ENCODE results near the gene KIF1B. TPM values are rescaled to one million over a fixed set of nuclear protein-coding genes. Genes with fewer than 3 reads are reported as not detected.
A peak's percentile ranks its signal among the peaks of the same experiment; 100 is the strongest.

KIF1B gene
- total and polyA plus RNA-seq, 10 of the 15 experiments (the other 5 are each of a cell fraction or from before 2014, with no cell fraction given), result 2.1 to 16.5 (median 8.7) TPM

DNA sequence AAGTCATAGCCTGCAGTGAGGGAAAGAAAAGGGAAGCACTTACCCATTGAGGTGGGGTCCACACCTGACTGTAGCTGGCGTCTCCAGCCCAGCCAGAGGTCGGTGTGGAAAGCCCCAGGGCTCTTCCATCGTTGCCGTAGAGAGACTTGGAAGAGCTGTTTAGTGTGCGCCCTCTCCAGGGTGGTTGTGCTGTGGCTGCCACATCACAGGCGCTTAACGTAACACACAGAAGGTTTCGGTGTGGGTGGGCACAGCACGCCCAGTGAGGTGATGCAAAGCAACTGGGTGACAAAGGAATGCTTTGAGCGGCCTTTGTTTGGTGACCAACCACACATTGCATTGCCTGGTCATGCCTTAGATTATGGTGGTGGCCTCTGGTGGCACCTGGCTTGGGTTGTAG lies 36.8 kb upstream of the KIF1B start (continued):
- TF ChIP-seq, protein P1, sequence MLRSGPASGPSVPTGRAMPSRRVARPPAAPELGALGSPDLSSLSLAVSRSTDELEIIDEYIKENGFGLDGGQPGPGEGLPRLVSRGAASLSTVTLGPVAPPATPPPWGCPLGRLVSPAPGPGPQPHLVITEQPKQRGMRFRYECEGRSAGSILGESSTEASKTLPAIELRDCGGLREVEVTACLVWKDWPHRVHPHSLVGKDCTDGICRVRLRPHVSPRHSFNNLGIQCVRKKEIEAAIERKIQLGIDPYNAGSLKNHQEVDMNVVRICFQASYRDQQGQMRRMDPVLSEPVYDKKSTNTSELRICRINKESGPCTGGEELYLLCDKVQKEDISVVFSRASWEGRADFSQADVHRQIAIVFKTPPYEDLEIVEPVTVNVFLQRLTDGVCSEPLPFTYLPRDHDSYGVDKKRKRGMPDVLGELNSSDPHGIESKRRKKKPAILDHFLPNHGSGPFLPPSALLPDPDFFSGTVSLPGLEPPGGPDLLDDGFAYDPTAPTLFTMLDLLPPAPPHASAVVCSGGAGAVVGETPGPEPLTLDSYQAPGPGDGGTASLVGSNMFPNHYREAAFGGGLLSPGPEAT (IDR thresholded peaks at IDR 0.05; ENCODE audit: low read depth), result peak; percentile 23; the same call in 1 of the 2 replicates
- TF ChIP-seq RAD21 (IDR thresholded peaks at IDR 0.05; ENCODE audit: insufficient read depth, low read depth, low read length) (peak; percentile 43; the same call in 1 of the 2 replicates), CREM (IDR thresholded peaks at IDR 0.05; ENCODE audit: low read depth) (peak; percentile 61; the same call in 1 of the 2 replicates), ZNF384 (IDR thresholded peaks at IDR 0.05; ENCODE audit: borderline replicate concordance, low read depth, low read length) (no peak), HDGF (IDR thresholded peaks at IDR 0.05) (no peak), JUNB (IDR thresholded peaks at IDR 0.05) (no peak; the same call in 1 of the 2 replicates), MTA2 (IDR thresholded peaks at IDR 0.05; ENCODE audit: low read depth) (peak; percentile 19; the same call in 1 of the 2 replicates), CREB1 (IDR thresholded peaks at IDR 0.05; ENCODE audit: low read depth) (peak; percentile 58; the same call in 1 of the 2 replicates), ZSCAN29 (IDR thresholded peaks at IDR 0.05) (no peak), HCFC1 (IDR thresholded peaks at IDR 0.05; ENCODE audit: low read length) (no peak), SMARCA5 (IDR thresholded peaks at IDR 0.05) (no peak), DPF2 (IDR thresholded peaks at IDR 0.05) (peak; percentile 70), RFX5 (IDR thresholded peaks at IDR 0.05; ENCODE audit: low read depth, low read length) (no peak), NRF1 (conservative IDR thresholded peaks at IDR 0.05; ENCODE audit: low read depth, low read length) (no peak), EED (IDR thresholded peaks at IDR 0.05; ENCODE audit: low read depth) (peak; percentile 80), SREBF2 (IDR thresholded peaks at IDR 0.05; ENCODE audit: low read length) (no peak), EGR1 (IDR thresholded peaks at IDR 0.05; ENCODE audit: borderline replicate concordance in 1 of 2, low read depth in 2 of 2, low read length in 2 of 2) (0 out of 3 replicates have a peak, but pooled peaks of 1 of the 2 experiments have one; percentile 53), ZNF207 (IDR thresholded peaks at IDR 0.05; ENCODE audit: borderline replicate concordance) (no peak), IKZF1 (conservative IDR thresholded peaks at IDR 0.05) (peak; percentile 75), NR2F1 (conservative IDR thresholded peaks at IDR 0.05) (peak; percentile 44; the same call in 1 of the 2 replicates)
- TF ChIP-seq, protein P2, sequence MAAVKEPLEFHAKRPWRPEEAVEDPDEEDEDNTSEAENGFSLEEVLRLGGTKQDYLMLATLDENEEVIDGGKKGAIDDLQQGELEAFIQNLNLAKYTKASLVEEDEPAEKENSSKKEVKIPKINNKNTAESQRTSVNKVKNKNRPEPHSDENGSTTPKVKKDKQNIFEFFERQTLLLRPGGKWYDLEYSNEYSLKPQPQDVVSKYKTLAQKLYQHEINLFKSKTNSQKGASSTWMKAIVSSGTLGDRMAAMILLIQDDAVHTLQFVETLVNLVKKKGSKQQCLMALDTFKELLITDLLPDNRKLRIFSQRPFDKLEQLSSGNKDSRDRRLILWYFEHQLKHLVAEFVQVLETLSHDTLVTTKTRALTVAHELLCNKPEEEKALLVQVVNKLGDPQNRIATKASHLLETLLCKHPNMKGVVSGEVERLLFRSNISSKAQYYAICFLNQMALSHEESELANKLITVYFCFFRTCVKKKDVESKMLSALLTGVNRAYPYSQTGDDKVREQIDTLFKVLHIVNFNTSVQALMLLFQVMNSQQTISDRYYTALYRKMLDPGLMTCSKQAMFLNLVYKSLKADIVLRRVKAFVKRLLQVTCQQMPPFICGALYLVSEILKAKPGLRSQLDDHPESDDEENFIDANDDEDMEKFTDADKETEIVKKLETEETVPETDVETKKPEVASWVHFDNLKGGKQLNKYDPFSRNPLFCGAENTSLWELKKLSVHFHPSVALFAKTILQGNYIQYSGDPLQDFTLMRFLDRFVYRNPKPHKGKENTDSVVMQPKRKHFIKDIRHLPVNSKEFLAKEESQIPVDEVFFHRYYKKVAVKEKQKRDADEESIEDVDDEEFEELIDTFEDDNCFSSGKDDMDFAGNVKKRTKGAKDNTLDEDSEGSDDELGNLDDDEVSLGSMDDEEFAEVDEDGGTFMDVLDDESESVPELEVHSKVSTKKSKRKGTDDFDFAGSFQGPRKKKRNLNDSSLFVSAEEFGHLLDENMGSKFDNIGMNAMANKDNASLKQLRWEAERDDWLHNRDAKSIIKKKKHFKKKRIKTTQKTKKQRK (IDR thresholded peaks at IDR 0.05; ENCODE audit: low read depth, low read length), result no peak
- TF ChIP-seq, protein P3, sequence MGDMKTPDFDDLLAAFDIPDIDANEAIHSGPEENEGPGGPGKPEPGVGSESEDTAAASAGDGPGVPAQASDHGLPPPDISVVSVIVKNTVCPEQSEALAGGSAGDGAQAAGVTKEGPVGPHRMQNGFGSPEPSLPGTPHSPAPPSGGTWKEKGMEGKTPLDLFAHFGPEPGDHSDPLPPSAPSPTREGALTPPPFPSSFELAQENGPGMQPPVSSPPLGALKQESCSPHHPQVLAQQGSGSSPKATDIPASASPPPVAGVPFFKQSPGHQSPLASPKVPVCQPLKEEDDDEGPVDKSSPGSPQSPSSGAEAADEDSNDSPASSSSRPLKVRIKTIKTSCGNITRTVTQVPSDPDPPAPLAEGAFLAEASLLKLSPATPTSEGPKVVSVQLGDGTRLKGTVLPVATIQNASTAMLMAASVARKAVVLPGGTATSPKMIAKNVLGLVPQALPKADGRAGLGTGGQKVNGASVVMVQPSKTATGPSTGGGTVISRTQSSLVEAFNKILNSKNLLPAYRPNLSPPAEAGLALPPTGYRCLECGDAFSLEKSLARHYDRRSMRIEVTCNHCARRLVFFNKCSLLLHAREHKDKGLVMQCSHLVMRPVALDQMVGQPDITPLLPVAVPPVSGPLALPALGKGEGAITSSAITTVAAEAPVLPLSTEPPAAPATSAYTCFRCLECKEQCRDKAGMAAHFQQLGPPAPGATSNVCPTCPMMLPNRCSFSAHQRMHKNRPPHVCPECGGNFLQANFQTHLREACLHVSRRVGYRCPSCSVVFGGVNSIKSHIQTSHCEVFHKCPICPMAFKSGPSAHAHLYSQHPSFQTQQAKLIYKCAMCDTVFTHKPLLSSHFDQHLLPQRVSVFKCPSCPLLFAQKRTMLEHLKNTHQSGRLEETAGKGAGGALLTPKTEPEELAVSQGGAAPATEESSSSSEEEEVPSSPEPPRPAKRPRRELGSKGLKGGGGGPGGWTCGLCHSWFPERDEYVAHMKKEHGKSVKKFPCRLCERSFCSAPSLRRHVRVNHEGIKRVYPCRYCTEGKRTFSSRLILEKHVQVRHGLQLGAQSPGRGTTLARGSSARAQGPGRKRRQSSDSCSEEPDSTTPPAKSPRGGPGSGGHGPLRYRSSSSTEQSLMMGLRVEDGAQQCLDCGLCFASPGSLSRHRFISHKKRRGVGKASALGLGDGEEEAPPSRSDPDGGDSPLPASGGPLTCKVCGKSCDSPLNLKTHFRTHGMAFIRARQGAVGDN (IDR thresholded peaks at IDR 0.05), result peak; percentile 58; the same call in 1 of the 2 replicates
- TF ChIP-seq, protein P4, sequence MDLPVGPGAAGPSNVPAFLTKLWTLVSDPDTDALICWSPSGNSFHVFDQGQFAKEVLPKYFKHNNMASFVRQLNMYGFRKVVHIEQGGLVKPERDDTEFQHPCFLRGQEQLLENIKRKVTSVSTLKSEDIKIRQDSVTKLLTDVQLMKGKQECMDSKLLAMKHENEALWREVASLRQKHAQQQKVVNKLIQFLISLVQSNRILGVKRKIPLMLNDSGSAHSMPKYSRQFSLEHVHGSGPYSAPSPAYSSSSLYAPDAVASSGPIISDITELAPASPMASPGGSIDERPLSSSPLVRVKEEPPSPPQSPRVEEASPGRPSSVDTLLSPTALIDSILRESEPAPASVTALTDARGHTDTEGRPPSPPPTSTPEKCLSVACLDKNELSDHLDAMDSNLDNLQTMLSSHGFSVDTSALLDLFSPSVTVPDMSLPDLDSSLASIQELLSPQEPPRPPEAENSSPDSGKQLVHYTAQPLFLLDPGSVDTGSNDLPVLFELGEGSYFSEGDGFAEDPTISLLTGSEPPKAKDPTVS (IDR thresholded peaks at IDR 0.05; ENCODE audit: low read depth, low read length), result no peak
